ENCODE results near the gene EML4. TPM values are rescaled to one million over a fixed set of nuclear protein-coding genes. Genes with fewer than 3 reads are reported as not detected.
"Not testable (repeated sequence)": the region's sequence is repeated elsewhere in the genome, so short reads cannot be mapped to it uniquely, and the experiment has no call there.

The EML4 gene
- total and polyA plus RNA-seq, 8 donors, result 12.5 to 44.0 (median 33.2) TPM

DNA sequence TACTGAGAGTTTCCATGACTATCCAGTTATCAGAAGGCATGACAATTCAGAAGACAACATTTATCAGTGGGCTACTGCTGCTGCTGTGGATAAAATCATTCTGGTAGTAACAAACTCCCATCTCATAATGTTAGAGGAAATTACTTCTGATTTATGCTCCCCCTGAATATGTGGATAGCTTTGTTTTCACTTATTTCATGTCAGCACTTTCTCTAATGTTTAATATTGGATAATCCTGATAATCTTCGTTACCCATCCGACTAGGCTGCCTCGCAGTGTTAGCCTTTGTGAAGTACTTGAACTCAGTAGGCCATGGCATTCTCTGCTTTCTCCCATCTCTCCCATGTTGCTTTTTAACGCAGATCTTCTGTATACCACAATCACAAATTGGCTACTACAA is 163.4 kb downstream of the EML4 start:
- no peak overlapping the region for H3K4me3 ChIP-seq
- H3K36me3 ChIP-seq, result peaks cover 0 to 18% (median 10%) of the 10 kb centered on the region in 3 donors
- 92 to 93% methylated on average over 4 of the region's 4 CpGs for WGBS, 2 donors

GRCh38 chr2:42333579-42333978 is 164.4 kb downstream of the EML4 start:
- ATAC-seq (no peak), FAIRE-seq (no peak), DNase-seq (no peak)
- no peak overlapping the region for H3K27ac ChIP-seq
- intact Hi-C loops (cut with DNase I), result loop anchor here in 1 of 3 donors (10.0 kb wide), 1 partner anchor 479 kb away; no protein-coding TSS in a partner anchor
- peaks cover 0 to 18% (median 10%) of the 10 kb centered on the region in 3 donors for H3K36me3 ChIP-seq
- TF ChIP-seq, protein P1, sequence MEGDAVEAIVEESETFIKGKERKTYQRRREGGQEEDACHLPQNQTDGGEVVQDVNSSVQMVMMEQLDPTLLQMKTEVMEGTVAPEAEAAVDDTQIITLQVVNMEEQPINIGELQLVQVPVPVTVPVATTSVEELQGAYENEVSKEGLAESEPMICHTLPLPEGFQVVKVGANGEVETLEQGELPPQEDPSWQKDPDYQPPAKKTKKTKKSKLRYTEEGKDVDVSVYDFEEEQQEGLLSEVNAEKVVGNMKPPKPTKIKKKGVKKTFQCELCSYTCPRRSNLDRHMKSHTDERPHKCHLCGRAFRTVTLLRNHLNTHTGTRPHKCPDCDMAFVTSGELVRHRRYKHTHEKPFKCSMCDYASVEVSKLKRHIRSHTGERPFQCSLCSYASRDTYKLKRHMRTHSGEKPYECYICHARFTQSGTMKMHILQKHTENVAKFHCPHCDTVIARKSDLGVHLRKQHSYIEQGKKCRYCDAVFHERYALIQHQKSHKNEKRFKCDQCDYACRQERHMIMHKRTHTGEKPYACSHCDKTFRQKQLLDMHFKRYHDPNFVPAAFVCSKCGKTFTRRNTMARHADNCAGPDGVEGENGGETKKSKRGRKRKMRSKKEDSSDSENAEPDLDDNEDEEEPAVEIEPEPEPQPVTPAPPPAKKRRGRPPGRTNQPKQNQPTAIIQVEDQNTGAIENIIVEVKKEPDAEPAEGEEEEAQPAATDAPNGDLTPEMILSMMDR (IDR thresholded peaks at IDR 0.05), result no peak
- WGBS, 2 donors, result 93 to 98% methylated on average over 4 of the region's 4 CpGs
- no peaks in the 10 kb centered on the region for H3K9me3 ChIP-seq
- no peaks in the 10 kb centered on the region for H3K27me3 ChIP-seq
- no peak overlapping the region for H3K4me3 ChIP-seq
- H3K4me1 ChIP-seq, result no peaks in the 10 kb centered on the region

More for the DNA sequence above, 163.4 kb downstream of the EML4 start:
- ATAC-seq, result no peak
- intact Hi-C loops (cut with DNase I), result loop anchor here in 1 of 3 donors (10.0 kb wide), 1 partner anchor 478 kb away; no protein-coding TSS in a partner anchor
- no peak overlapping the region for H3K27ac ChIP-seq
- no peak for FAIRE-seq
- TF ChIP-seq, protein P1 (IDR thresholded peaks at IDR 0.05), result no peak
- peaks cover 0 to 2% (median 0%) of the 10 kb centered on the region in 3 donors for H3K4me1 ChIP-seq
- DNase-seq, result no peak
- H3K9me3 ChIP-seq, result no peaks in the 10 kb centered on the region
- no peaks in the 10 kb centered on the region for H3K27me3 ChIP-seq

GRCh38 chr2:42334220-42334619 is 165.1 kb downstream of the EML4 start:
- FAIRE-seq (no peak), ATAC-seq (no peak), DNase-seq (no peak)
- H3K9me3 ChIP-seq, result no peaks in the 10 kb centered on the region
- H3K4me1 ChIP-seq, result no peaks in the 10 kb centered on the region
- WGBS, 2 donors, result 85 to 89% methylated on average over 3 of the region's 3 CpGs
- TF ChIP-seq, protein P1 (IDR thresholded peaks at IDR 0.05), result no peak
- intact Hi-C loops (cut with DNase I), result loop anchor here in 1 of 3 donors (10.0 kb wide), 1 partner anchor 479 kb away; no protein-coding TSS in a partner anchor
- peaks cover 0 to 18% (median 10%) of the 10 kb centered on the region in 3 donors for H3K36me3 ChIP-seq
- H3K27me3 ChIP-seq, result no peaks in the 10 kb centered on the region
- no peak overlapping the region for H3K27ac ChIP-seq
- H3K4me3 ChIP-seq, result no peak overlapping the region

- not testable (repeated sequence) for H3K27me3 ChIP-seq, DNase-seq, ATAC-seq, H3K4me3 ChIP-seq, H3K27ac ChIP-seq, H3K9me3 ChIP-seq, H3K4me1 ChIP-seq, FAIRE-seq
- intact Hi-C loops (cut with DNase I), result loop anchor here in 1 of 3 donors (10.0 kb wide), 1 partner anchor 480 kb away; no protein-coding TSS in a partner anchor
- WGBS, 2 donors, result 96 to 98% methylated on average over 6 of the region's 6 CpGs
- peaks cover 0 to 18% (median 10%) of the 10 kb centered on the region in 3 donors for H3K36me3 ChIP-seq
Observed at GRCh38 chr2:42334865-42335264, 165.7 kb downstream of the EML4 start.

DNA sequence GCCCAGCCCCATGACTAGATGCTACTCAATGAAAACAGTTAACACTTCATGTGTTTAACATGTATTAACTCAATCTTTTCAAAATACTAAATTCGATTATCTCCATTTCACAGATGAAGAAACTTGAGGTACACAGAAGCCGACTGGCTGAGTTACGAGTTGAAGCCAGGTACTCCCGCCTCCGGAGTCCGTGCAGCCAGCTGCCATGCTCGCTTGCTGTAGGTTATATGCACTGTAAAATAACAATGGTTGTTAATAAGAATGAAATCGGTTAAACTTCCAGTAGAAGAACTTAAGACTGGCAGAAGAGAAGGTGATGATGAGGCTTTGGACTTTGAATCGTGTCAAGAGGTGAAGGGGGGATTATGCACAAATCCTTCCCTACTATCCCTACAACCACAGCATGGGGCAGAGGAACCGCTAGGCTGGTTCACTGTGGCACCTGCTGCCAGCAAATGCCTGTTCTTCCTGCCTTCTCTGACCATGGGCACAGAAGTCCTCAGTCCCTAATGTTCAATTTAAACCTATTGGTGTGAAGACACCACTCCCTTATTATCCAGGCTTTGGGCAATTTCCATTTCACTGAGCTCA is 166.5 kb downstream of the EML4 start:
- no peak for DNase-seq
- Histone ChIP-seq H3K9me3 (no peaks in the 10 kb centered on the region), H3K4me3 (no peak overlapping the region), H3K27me3 (no peaks in the 10 kb centered on the region), H3K36me3 (peaks cover 0 to 20% (median 10%) of the 10 kb centered on the region in 3 donors), H3K27ac (no peak overlapping the region), H3K4me1 (no peaks in the 10 kb centered on the region)
- TF ChIP-seq, protein P1 (IDR thresholded peaks at IDR 0.05), result no peak
- intact Hi-C loops (cut with DNase I), result loop anchor here in 1 of 3 donors (10.0 kb wide), 1 partner anchor 481 kb away; no protein-coding TSS in a partner anchor
- 97 to 98% methylated on average over 10 of the region's 10 CpGs for WGBS, 2 donors
- no peak for ATAC-seq
- no peak for FAIRE-seq
